Left forelimb (tissue), 1 donor: ENCODE results near the gene SMIM5.
"Not testable (repeated sequence)": the region's sequence is repeated elsewhere in the genome, so short reads cannot be mapped to it uniquely, and the experiment has no call there.

ENCODE experiments used
- DNase-seq: peaks from one replicate; pipeline ENCODE4 v3.0.0-alpha.2; 2018; ENCODE audit warnings: low spot score

SMIM5 gene

DNA sequence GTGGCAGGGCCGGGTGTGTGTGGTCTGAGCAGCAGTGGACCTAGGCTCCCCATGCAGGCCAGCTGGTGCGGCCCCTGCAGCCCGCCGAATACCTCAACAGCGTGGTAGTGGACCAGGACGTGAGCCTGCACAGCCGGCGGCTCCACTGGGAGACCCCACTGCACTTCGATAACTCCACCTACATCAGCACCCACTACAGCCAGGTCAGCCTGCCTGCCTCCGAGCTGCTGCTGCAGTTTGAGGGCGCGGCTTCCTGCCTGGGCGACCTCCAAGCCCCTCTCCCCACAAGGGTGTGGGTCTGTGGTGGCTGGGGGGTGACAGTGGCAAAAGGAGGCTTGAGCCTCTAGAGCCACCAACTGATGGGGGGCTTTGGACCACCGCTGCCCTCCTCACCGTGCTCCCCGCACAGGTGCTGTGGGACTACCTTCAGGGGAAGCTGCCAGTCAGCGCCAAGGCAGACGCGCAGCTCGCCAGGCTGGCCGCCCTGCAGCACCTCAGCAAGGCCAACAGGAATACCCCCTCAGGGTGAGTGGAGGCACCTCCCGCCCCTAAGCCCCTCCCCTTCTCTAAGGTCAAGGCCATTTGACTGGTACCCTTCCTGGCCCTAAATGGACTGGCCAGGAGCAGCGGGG, 8.4 kb upstream of the SMIM5 start:
- no peak for DNase-seq

GRCh38 chr17:75625813-75626486, 7.3 kb upstream of the SMIM5 start:
- no peak for DNase-seq

GRCh38 chr17:75626496-75627038, 6.7 kb upstream of the SMIM5 start:
- no peak for DNase-seq

GRCh38 chr17:75627094-75627493, 6.1 kb upstream of the SMIM5 start:
- no peak for DNase-seq

GRCh38 chr17:75628425-75628824, 4.8 kb upstream of the SMIM5 start:
- no peak for DNase-seq

DNA sequence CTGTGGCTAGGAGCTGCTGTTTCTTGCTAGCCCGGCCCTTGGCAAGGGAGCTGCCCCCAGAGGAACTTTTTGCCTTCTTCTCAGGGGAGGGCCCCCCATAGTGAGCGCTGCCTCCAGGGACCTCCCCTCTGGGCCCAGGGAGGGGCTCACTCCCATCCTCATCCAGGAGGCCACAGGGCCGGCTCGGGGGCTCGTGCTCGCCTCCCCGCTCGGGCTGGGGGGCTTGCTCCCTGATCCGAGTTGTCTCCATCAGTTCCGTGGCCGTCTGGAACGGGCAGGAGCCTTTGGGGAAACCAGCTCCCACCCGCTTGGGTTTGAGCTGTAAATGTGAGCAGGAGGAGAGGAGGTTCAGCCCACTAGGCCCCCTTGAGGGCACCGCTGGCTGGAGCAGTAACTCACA, 4.1 kb upstream of the SMIM5 start:
- no peak for DNase-seq

- no peak for DNase-seq
These were observed 2.9 kb upstream of the SMIM5 start for GRCh38 chr17:75630071-75630917.

DNA sequence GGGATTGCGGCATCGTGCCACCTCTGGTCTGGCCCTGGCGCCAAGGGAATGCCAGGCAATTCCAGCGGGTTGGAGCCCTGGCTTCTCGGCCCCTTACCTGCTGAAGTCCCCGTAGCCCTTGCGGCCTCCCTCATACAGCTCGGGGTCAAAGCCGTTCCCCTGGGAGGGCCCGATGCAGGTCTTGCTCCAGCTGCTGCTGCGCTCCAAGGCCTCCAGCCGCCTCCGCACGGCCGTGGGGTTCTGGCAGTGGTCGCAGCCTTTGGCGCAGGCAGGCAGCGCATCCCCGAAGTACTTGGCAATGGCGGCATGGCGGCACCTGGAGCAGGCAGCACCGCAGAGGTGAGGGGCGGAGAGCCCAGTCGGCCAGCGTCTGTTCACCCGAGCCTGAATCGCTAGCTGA, 1.9 kb upstream of the SMIM5 start:
- DNase-seq: no peak

- DNase-seq: no peak
These were observed 806 bp upstream of the SMIM5 start for GRCh38 chr17:75632428-75632827.

DNA sequence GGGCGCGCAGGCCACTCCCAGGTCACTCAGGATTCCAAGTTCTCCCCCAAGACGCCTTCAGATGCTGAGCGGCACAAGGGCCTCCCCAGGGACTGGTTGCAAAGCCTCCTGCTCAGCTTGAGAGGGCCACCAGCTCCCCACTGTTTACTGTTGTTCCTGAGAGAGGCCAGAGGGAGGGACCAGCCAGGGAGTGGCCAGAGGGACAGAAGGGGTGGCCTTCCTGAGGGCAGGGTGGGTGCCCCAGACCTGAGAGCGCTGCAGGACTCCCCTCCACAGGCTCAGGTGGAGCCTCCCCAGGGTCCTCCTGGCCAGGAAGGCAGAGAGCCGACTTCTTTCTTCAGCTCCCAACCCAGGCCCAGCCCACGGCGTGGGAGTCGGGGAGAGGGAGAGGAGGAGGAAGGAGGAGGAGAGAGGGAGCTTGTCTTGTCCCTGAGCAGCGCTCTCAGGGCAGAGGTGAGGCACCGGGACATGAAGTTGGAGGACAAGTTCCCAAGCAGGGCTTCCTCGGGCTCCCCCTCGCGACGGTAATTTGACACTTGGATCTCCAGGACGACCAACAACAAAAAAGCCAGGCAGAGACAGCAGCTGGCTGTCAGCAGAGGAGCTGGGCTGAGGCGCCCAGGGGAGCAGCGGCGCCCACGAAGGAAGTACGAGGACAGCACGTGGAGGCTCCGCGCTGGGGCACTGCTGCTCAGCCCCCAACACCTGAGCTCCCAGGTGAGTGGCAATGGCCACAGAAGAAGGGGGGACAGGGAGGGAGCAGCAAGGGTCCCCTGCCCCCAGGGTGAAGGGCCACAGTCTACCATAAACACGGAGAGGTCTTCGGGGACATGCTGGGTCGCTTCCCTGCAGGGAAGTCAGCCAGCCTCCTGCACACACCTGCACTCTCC, 497 bp downstream of the SMIM5 start:
- DNase-seq: peak; percentile 90

DNA sequence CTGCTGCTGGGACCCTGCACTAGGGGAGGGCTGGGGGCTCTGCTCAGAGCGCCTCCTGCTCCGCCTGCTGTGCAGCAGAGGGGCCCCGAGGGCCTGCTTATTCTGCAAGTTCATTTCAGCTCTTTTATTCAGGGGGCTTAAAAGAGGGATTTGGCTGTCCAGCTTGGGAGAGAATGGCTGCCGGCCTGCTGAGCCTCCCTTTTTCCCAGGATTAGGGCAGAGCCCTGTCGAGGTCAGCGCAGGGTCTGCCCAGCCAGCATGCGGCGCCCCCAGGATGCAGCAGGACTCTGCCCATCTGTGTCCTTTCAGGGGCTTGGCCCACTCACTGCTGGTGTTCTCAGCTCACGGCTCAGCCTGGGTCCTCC, 1.1 kb downstream of the SMIM5 start:
- DNase-seq: no peak

GRCh38 chr17:75634754-75635609, 1.7 kb downstream of the SMIM5 start:
- no peak for DNase-seq

- DNase-seq: no peak
These were observed 2.5 kb downstream of the SMIM5 start for GRCh38 chr17:75635610-75636202.

DNA sequence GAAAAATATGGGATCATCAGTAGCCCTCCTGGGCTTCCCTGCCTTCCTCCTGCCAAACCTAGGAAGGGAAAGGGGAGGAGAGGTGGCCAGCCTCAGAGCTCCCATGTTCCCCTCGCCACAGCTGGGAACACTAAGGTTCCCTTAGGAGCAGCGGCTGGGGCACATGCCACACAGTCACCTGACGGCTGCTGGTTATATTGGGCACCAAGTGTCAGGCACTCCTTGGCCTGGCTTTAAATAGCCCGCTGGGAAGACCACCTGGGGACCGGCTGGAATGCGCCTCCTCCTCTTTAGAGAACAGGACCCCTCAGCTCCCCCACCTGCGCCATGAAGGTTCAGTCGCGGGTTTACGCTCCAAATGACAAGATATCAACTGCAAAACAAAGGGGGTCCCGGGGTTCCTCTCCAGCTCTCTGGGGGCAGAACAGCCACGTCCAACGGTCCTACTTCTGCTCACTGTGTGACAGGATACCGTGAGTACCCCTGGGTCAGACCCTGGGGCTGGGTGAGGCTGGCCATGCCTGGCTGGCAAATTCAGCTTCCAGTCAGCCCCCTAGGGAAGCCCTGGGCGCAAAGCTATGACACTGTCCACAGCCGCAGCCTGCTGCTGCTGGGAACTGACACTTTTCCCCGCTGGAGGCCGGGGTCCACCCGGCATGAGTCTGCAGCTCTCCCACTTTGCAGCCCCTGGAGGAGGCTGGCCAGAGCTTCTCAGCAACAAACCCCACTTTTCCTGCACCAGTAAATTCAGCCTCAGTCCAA, 3.3 kb downstream of the SMIM5 start:
- DNase-seq: no peak

- DNase-seq: no peak
These were observed 3.9 kb downstream of the SMIM5 start for GRCh38 chr17:75637143-75637538.

DNA sequence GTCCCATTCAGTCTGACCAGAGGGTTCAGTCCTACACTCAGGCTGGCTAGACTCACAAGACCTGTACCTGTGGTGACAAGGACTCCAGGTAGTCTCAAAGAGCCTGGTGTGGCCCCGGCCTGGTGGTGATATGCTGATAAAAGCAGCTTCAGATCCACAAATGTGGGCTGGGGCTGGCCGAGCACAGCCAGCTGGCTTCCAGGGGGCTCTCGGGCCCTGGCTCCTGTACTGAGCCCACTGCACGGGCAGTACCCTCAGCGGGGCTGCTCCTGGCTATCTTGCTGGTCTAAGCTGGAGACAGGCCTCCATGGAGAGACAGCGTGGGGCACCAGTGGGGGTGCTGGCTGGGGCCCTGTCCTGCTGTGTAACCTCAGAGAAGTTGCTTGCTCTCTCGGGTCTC, 4.3 kb downstream of the SMIM5 start:
- DNase-seq: no peak

DNA sequence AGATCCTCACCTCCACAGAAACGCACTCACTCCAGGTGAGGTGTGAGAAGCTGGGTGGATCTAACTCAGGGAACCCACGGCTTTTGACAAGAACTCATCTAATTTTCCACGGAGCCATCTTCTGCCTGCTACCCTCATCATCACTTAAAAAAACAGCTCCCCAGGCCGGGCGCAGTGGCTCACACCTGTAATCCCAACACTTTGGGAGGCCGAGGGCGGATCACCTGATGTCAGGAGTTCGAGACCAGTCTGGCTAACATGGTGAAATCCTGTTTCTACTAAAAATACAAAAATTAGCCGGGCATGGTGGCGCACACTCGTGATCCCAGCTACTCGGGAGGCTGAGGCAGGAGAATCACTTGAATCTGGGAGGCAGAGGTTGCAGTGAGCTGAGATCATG, 4.8 kb downstream of the SMIM5 start:
- not testable (repeated sequence) for DNase-seq

GRCh38 chr17:75638893-75639292, 5.7 kb downstream of the SMIM5 start:
- no peak for DNase-seq

DNA sequence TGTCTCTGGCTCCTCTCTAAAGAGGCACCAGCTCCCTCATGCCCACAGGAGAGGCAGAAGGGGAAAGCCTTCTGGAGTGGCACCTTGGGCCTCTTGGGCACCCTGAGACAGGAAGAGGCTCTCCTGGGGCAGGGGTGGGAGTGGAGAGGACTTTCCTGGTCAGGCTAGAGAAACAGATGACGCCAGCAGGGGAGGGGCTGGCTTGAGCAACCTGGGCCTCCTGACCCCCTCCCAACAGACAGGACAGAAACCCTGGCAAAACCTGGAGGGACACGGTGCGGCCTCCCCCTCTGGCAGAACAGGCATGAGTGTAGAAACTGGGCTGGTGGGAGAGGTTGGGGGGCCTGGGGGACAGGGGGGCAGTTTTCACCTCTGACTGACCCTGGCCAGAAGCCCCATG, 6.1 kb downstream of the SMIM5 start:
- no peak for DNase-seq
